Activated T-helper 2 cell treated with anti-CD3 and anti-CD28 coated beads, Interferon-gamma antibody, Interleukin-2, Interleukin-4, amounts not matched to agents 10 μg/mL and 5 μg/mL and 100 μg/mL, durations not matched to agents 14 hours and 24 hours and 36 hours (primary cell): Measurements from ENCODE around the gene ZNF408. TPM values are rescaled to one million over a fixed set of nuclear protein-coding genes. Genes with fewer than 3 reads are reported as not detected.

Source experiments
- DNase-seq: peaks from one replicate; pipeline ENCODE4 v3.0.0; 2021; ENCODE audit warnings: low spot score
- H3K27ac Mint-ChIP-seq: one replicate; pipeline ENCODE4 v1.8.0; 2021; ENCODE audit warnings: mixed read lengths
- H3K27me3 Mint-ChIP-seq: one replicate; pipeline ENCODE4 v1.8.0; 2021; ENCODE audit warnings: low read depth, mixed read lengths
- H3K36me3 Mint-ChIP-seq: one replicate; pipeline ENCODE4 v1.8.0; 2021; ENCODE audit warnings: low read depth, mixed read lengths
- H3K4me1 Mint-ChIP-seq: one replicate; pipeline ENCODE4 v1.8.0; 2021; ENCODE audit warnings: low read depth, mixed read lengths
- H3K4me3 Mint-ChIP-seq: one replicate; pipeline ENCODE4 v1.8.0; 2021; ENCODE audit warnings: low read depth, mild to moderate bottlenecking, moderate library complexity, mixed read lengths
- H3K9me3 Mint-ChIP-seq: one replicate; pipeline ENCODE4 v1.8.0; 2021; ENCODE audit warnings: mixed read lengths
- intact Hi-C: fragments of 100-400 bp; cut with micrococcal nuclease; formaldehyde crosslinking; loops from one replicate; pipeline ENCODE4 v1.15.1; 2023
- total RNA-seq: library from RNA; stranded (reverse); gene quantifications from 2 replicates; pipeline ENCODE4 v1.2.3, GENCODE V29; 2022

ZNF408 gene
- total RNA-seq, 1 donor from 2014 or later: 12.2 TPM

DNA sequence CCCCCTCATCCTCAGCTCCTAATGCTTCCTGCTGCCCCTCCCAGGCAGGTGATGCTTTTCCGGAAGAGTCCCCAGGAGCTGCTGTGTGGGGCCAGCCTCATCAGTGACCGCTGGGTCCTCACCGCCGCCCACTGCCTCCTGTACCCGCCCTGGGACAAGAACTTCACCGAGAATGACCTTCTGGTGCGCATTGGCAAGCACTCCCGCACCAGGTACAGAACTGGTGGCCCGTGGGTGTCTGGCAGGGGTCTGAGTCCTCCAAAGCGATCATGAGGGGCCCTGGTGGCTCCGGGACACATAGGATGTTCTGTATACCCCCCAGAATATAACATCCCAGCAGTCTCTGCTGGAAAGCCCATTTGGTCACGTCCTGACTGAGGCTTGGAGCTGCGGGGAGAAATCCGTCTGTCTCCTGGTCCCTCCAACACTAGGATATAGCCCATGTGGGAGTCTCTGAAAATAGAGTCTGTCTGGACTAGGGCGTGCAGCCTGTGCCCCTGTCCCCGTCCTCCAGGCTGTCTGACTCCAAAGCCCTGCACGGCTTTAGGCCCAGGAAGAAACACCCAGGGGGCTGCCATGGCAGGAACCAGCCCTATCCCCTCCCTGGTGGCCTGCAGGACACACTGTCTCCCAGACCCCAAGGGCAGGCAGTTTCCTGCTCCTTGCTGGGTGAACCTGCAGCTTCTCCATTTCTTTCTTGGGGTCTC lies 27.3 kb downstream of the ZNF408 start:
- intact Hi-C loops: no loop called here
- Mint-ChIP-seq H3K36me3 (no peaks in the 10 kb centered on the region), H3K9me3 (no peaks in the 10 kb centered on the region), H3K27me3 (no peaks in the 10 kb centered on the region), H3K4me1 (no peaks in the 10 kb centered on the region), H3K4me3 (no peak overlapping the region), H3K27ac (no peak overlapping the region)
- DNase-seq: no peak

DNA sequence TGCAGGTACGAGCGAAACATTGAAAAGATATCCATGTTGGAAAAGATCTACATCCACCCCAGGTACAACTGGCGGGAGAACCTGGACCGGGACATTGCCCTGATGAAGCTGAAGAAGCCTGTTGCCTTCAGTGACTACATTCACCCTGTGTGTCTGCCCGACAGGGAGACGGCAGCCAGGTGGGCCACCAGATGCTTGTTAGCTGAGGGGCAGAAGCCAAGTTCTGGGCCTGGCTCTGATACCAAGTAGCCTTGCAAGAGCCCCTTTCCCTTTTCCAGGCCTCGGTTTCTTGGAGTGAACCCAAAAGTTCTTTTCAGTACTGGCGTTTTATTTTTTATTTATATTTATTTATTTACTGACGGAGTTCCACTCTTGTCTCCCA lies 27.8 kb downstream of the ZNF408 start:
- no peak for DNase-seq
- H3K9me3 Mint-ChIP-seq: no peaks in the 10 kb centered on the region
- no peaks in the 10 kb centered on the region for H3K27me3 Mint-ChIP-seq
- H3K27ac Mint-ChIP-seq: no peak overlapping the region
- no peaks in the 10 kb centered on the region for H3K4me1 Mint-ChIP-seq
- H3K4me3 Mint-ChIP-seq: no peak overlapping the region
- intact Hi-C loops: no loop called here
- no peaks in the 10 kb centered on the region for H3K36me3 Mint-ChIP-seq

DNA sequence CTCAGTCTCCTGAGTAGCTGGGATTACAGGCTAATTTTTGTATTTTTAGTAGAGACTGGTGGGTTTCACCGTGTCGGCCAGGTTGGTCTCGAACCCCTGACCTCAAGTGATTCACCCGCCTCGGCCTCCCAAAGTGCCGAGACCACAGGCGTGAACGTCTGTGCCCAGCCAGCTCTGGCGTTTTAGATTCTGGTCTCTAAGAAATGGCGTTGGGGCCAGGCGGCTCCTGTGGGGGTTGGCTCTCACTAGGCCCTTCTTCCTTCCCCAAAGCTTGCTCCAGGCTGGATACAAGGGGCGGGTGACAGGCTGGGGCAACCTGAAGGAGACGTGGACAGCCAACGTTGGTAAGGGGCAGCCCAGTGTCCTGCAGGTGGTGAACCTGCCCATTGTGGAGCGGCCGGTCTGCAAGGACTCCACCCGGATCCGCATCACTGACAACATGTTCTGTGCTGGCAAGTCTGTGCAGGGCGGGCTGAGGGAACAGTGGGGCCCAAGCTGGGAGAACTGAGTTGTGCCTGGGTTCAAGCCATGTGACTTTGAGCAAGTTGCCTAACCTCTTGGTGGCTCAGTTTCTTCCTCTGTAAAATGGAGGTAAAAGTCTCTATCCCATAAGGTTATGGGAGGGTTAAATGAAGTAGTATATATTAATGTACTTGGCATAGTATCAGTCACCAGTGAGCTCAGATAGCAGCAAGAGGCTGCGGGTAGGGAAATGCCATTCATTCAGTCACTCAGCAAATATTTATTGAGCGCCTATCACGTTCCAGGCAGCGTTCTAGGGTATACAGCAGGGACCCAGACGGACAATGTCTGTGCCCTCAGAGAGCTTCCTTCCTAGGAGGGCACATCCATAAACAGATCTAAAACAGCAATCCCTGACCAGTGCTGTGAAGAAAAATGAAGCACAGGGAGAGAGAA lies 28.5 kb downstream of the ZNF408 start:
- Mint-ChIP-seq H3K36me3 (no peaks in the 10 kb centered on the region), H3K4me3 (no peak overlapping the region), H3K27me3 (no peaks in the 10 kb centered on the region), H3K4me1 (no peaks in the 10 kb centered on the region), H3K27ac (no peak overlapping the region), H3K9me3 (no peaks in the 10 kb centered on the region)
- no peak for DNase-seq
- intact Hi-C loops: no loop called here

DNA sequence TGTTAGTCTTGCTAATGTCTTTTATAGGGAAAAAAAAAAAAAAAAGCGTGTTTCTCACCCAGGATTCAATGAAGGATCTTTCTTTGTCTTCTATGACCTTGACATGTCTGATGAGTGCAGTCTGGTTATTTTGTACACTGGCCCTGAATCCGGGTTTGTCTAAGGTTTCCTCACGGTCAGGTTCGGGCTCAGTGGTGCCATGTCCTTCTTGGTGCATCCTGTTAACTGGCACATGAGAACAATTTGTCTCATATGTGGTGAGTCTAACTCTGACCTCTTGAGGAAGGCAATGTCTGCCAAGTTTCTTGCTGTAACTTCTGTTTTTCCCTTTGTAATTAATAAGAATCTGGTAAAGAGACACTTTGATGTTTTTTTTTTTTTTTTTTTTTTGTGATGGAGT lies 30.7 kb downstream of the ZNF408 start:
- H3K36me3 Mint-ChIP-seq: no peaks in the 10 kb centered on the region
- H3K27me3 Mint-ChIP-seq: no peaks in the 10 kb centered on the region
- intact Hi-C loops: no loop called here
- no peak overlapping the region for H3K27ac Mint-ChIP-seq
- H3K9me3 Mint-ChIP-seq: no peaks in the 10 kb centered on the region
- no peak for DNase-seq
- H3K4me1 Mint-ChIP-seq: no peaks in the 10 kb centered on the region
- H3K4me3 Mint-ChIP-seq: no peak overlapping the region

DNA sequence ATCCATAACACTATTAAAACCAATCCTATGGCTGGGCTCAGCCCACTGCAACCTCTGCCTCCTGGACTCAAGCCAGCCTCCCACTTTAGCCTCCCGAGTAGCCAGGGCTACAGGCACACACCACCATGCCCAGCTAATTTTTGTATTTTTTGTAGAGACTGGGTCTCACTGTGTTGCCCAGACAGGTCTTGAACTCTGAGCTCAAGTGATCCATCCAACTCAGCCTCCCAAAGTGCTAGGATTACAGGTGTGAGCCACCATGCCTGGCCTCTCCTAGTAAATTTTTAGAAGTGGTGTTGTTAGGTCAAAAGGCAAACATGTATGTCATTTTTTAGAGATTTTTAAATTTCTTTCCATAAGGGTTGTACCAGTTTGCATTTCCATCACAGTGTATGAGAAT lies 32.4 kb downstream of the ZNF408 start:
- Mint-ChIP-seq H3K4me1 (no peaks in the 10 kb centered on the region), H3K4me3 (no peak overlapping the region), H3K27me3 (no peaks in the 10 kb centered on the region), H3K36me3 (no peaks in the 10 kb centered on the region), H3K9me3 (no peaks in the 10 kb centered on the region), H3K27ac (no peak overlapping the region)
- intact Hi-C loops: no loop called here
- DNase-seq: no peak

DNA sequence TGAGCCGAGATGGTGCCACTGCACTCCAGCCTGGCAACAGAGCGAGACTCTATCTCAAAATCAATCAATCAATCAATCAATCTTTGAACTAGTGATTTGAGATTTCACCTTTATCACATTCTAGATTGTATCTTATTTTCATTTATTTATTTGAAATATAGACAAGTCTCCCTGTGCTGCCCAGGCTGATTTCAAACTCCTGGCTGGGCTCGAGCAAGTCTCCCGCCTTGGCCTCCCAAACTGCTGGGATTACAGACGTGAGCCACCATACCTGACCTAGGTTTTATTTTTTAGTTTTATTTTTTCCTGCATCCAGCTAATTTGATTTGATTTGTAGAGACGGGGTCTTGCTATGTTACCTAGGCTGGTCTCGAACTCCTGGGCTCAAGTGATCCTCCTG lies 35.3 kb downstream of the ZNF408 start:
- no peak overlapping the region for H3K4me3 Mint-ChIP-seq
- no peak overlapping the region for H3K27ac Mint-ChIP-seq
- no peaks in the 10 kb centered on the region for H3K9me3 Mint-ChIP-seq
- peaks cover 5% of the 10 kb centered on the region for H3K36me3 Mint-ChIP-seq
- no peaks in the 10 kb centered on the region for H3K27me3 Mint-ChIP-seq
- intact Hi-C loops: no loop called here
- no peak for DNase-seq
- no peaks in the 10 kb centered on the region for H3K4me1 Mint-ChIP-seq

DNA sequence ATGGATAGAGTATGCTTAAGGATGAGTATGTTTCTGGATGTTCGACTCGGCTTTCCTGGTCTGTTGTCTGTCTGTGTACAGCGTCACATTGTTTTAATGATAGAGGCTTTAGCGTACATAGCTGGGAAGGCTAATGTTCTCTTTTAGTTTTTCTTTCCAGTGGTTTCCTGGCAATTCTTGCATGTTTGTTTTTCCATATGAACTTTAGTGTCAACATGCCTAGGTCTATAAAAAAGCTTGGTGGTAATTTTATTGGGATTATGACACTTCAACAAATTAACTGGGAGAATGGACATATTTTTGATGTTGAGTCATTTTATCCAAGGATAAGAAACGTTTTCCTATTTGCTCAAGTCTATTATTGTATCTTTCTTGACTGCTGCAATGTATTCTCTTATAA lies 35.8 kb downstream of the ZNF408 start:
- Mint-ChIP-seq H3K4me3 (no peak overlapping the region), H3K9me3 (no peaks in the 10 kb centered on the region), H3K27me3 (no peaks in the 10 kb centered on the region), H3K4me1 (no peaks in the 10 kb centered on the region), H3K27ac (no peak overlapping the region), H3K36me3 (peaks cover 9% of the 10 kb centered on the region)
- DNase-seq: no peak
- intact Hi-C loops: no loop called here

DNA sequence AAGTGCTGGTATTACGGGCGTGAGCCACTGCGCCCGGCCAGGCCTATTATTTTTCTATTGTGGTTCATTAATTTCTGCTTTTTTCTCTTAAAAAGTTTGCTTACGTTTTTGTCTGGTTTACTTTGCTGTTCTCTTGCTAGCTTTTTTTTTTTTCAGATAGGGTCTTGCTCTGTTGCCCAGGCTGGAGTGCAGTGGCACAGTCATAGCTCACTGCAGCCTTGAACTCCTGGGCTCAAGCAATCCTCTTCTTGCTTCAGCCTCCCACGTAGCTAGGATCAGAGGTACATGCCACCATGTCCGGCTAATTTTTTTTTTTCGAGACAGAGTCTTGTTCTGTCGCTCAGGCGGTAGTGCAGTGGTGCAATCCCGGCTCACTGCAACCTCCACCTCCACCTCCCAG lies 36.9 kb downstream of the ZNF408 start:
- H3K4me1 Mint-ChIP-seq: no peaks in the 10 kb centered on the region
- intact Hi-C loops: no loop called here
- DNase-seq: no peak
- no peak overlapping the region for H3K4me3 Mint-ChIP-seq
- no peak overlapping the region for H3K27ac Mint-ChIP-seq
- H3K9me3 Mint-ChIP-seq: no peaks in the 10 kb centered on the region
- peaks cover 20% of the 10 kb centered on the region for H3K36me3 Mint-ChIP-seq
- H3K27me3 Mint-ChIP-seq: no peaks in the 10 kb centered on the region

DNA sequence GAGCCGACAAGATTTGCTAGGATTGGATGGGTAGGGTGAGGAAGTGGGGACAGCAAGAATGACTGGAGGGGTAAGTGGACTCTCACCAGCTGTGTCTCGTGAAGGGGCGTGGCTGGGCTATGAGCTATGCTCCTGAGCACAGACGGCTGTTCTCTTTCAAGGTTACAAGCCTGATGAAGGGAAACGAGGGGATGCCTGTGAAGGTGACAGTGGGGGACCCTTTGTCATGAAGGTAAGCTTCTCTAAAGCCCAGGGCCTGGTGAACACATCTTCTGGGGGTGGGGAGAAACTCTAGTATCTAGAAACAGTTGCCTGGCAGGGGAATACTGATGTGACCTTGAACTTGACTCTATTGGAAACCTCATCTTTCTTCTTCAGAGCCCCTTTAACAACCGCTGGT lies 38.1 kb downstream of the ZNF408 start:
- intact Hi-C loops: no loop called here
- DNase-seq: no peak
- no peak overlapping the region for H3K27ac Mint-ChIP-seq
- no peaks in the 10 kb centered on the region for H3K9me3 Mint-ChIP-seq
- H3K36me3 Mint-ChIP-seq: peaks cover 32% of the 10 kb centered on the region
- no peak overlapping the region for H3K4me3 Mint-ChIP-seq
- no peaks in the 10 kb centered on the region for H3K27me3 Mint-ChIP-seq
- H3K4me1 Mint-ChIP-seq: no peaks in the 10 kb centered on the region

DNA sequence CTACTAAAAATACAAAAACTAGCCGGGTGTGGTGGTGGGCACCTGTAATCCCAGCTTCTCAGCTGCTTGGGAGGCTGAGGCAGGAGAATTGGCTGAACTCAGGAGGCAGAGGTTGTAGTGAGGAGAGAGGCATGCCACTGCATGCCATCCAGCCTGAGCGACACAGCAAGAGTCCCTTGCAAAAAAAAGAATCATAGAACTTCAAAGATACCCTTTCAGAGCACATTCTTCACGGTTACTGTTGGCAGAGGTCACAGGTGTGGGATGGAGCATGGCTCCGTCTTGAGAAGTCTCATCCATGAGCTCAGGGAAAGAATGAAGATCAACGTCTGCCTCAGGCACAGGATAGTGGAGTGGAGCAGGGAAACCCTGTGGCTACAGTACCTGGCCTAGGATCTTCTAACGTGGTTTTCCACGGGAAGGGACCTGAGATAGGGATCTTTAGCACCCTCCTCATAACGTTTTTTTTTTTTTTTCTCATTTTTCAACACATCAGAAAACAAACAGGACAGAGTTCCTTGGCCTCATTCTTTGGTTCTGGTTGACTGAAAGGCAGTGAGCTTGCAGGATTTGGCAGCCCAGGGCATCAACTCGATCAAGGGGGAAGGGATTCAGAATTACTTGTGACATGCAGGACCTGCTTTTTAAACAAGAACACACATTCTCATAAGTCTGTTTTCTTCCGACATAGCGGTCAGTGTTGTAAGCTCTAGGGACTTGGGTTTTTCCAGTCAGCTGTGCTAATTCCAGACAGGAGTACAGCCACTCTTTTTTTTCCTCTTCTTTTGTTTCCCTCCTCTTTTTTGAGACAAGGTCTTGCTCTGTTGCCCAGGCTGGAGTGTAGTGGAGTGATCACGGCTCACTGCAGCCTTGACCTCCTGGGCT lies 41.0 kb downstream of the ZNF408 start:
- no peaks in the 10 kb centered on the region for H3K27me3 Mint-ChIP-seq
- intact Hi-C loops: no loop called here
- H3K36me3 Mint-ChIP-seq: peaks cover 59% of the 10 kb centered on the region
- DNase-seq: no peak
- no peaks in the 10 kb centered on the region for H3K4me1 Mint-ChIP-seq
- H3K27ac Mint-ChIP-seq: no peak overlapping the region
- no peaks in the 10 kb centered on the region for H3K9me3 Mint-ChIP-seq
- H3K4me3 Mint-ChIP-seq: no peak overlapping the region

DNA sequence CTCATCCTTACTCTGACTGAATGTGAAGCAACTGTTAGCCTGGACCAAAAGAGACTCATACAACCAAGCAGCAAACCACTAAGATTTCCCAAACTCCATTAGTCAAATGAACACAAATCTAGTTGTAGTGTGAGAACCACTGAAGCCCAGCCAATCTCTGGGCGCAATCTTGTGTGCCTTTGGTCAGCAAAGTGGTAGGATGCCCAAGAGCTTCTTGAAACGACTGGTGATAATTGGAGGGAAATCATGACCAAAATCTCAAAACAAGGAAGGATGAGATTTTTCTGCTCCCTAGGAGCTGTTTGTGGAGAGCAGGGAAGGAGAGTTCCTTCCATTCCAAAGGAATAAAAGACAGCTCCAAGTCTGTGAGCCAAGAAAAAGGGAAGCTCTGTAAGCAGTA lies 42.2 kb downstream of the ZNF408 start:
- intact Hi-C loops: no loop called here
- H3K4me3 Mint-ChIP-seq: no peak overlapping the region
- H3K36me3 Mint-ChIP-seq: peaks cover 71% of the 10 kb centered on the region
- no peaks in the 10 kb centered on the region for H3K4me1 Mint-ChIP-seq
- no peak for DNase-seq
- H3K9me3 Mint-ChIP-seq: no peaks in the 10 kb centered on the region
- no peak overlapping the region for H3K27ac Mint-ChIP-seq
- H3K27me3 Mint-ChIP-seq: no peaks in the 10 kb centered on the region

DNA sequence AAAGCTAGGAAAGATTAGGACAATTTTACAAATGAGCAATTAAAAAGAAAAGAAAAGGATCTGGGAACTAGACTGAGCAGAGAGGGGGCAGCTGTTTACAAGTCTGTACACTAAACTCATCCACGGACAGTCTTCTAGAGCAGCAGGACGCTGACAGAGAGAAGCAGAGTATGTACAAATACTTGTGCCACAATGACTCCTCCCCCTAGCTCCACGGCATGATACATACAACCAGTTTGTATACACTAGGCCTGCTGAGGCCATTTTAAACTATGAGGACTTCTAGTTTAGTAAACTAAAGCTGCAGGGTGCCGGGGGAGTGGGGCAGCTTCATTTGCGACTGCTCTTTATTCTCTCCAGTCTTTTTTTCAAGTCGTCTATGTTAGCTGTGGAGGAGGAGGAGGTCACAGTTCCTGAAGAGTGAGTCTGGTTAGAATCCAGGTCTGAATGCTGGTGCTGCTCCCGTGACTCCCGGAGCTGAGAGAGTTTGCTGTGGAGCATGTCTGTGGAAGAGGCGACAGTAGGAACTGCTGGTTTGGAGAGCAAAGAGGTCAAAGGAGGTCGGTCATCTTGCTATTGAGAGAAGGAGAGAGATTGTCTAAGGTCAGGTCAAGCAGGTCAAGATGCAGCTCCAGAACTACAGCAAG lies 43.0 kb downstream of the ZNF408 start:
- no peak overlapping the region for H3K27ac Mint-ChIP-seq
- no peak for DNase-seq
- H3K4me3 Mint-ChIP-seq: no peak overlapping the region
- H3K36me3 Mint-ChIP-seq: peaks cover 74% of the 10 kb centered on the region
- intact Hi-C loops: no loop called here
- H3K9me3 Mint-ChIP-seq: no peaks in the 10 kb centered on the region
- H3K27me3 Mint-ChIP-seq: no peaks in the 10 kb centered on the region
- H3K4me1 Mint-ChIP-seq: no peaks in the 10 kb centered on the region
